ENCODE measurements around the gene TMEM255B. TPM values are rescaled to one million over a fixed set of nuclear protein-coding genes. Genes with fewer than 3 reads are reported as not detected.

The TMEM255B gene
- total RNA-seq, 1 experiment from 2014 or later = 0.61 TPM

DNA sequence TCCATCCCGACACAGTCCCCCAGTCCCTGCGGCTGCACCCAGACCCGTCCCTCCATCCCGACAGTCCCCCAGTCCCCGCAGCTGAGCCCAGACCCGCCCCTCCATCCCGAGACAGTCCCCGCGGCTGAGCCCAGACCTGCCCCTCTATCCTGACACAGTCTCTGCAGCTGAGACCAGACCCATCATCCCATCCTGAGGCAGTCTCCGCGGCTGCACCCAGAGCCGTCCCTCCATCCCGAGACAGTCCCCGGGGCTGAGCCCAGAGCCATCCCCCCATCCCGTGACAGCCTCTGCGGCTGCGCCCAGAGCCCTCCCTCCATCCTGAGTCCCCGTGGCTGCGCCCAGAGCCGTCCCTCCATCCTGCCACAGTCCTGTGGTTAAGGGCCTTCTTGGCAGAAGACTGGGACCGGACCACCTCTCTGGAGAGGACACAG, 28.8 kb upstream of the TMEM255B start:
- peaks cover 55% of the 10 kb centered on the region for H3K27me3 ChIP-seq (ENCODE audit: insufficient read depth, low read depth)
- H3K27ac ChIP-seq = no peak overlapping the region
- 0 out of 2 replicates have a peak, but pooled peaks have one; percentile 82 for TF ChIP-seq EZH2 (IDR thresholded peaks at IDR 0.05; ENCODE audit: low read depth)
- TF ChIP-seq, protein P1, sequence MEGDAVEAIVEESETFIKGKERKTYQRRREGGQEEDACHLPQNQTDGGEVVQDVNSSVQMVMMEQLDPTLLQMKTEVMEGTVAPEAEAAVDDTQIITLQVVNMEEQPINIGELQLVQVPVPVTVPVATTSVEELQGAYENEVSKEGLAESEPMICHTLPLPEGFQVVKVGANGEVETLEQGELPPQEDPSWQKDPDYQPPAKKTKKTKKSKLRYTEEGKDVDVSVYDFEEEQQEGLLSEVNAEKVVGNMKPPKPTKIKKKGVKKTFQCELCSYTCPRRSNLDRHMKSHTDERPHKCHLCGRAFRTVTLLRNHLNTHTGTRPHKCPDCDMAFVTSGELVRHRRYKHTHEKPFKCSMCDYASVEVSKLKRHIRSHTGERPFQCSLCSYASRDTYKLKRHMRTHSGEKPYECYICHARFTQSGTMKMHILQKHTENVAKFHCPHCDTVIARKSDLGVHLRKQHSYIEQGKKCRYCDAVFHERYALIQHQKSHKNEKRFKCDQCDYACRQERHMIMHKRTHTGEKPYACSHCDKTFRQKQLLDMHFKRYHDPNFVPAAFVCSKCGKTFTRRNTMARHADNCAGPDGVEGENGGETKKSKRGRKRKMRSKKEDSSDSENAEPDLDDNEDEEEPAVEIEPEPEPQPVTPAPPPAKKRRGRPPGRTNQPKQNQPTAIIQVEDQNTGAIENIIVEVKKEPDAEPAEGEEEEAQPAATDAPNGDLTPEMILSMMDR (conservative IDR thresholded peaks at IDR 0.05) = no peak
- H3K36me3 ChIP-seq (ENCODE audit: low read depth) = no peaks in the 10 kb centered on the region
- ChIA-PET CTCF (no interaction called here), POLR2A (ENCODE audit: unreplicated experiment) (no interaction called here)
- no peaks in the 10 kb centered on the region for H3K4me1 ChIP-seq (replicated peaks; ENCODE audit: insufficient read depth)
- no peaks in the 10 kb centered on the region for H3K9me2 ChIP-seq (ENCODE audit: insufficient read depth)
- no peak overlapping the region for H3K4me2 ChIP-seq
- H3K4me3 ChIP-seq = no peak overlapping the region
- intact Hi-C loops (cut with micrococcal nuclease; ENCODE audit: unreplicated experiment) = no loop called here
- no peak for DNase-seq
- BruUV-seq (replicated peaks) = no TSS peak
- H4K20me1 ChIP-seq (ENCODE audit: insufficient read depth) = no peaks in the 10 kb centered on the region
- H3F3A ChIP-seq (ENCODE audit: insufficient read depth, low read depth) = peaks cover 29% of the 10 kb centered on the region
- no peaks in the 10 kb centered on the region for H3K79me2 ChIP-seq (ENCODE audit: low read depth)
- no peak overlapping the region for H2AFZ ChIP-seq
- peaks cover 7% of the 10 kb centered on the region; the same call in 1 of the 2 replicates for H3K9me3 ChIP-seq (ENCODE audit: insufficient read depth, low read depth)

DNA sequence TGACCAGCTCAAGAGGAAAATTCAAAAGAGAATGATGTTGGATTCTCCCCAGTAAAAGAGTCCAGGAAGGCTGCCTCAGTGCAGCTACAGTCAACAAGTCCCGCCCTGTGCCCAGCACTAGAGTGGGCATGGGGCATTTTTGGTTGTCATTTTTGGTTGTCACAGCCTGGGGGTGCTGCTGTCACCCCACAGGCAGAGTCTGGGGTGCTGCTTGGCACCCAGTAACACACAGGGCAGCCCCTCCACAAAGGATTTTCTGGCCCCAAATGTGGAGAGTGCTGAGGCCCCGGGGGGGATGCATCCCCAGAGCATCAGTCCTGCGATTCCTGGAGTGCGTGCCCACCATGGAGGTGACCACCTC, 28.2 kb upstream of the TMEM255B start:
- intact Hi-C loops (cut with micrococcal nuclease; ENCODE audit: unreplicated experiment) = no loop called here
- H3K36me3 ChIP-seq (ENCODE audit: low read depth) = no peaks in the 10 kb centered on the region

DNA sequence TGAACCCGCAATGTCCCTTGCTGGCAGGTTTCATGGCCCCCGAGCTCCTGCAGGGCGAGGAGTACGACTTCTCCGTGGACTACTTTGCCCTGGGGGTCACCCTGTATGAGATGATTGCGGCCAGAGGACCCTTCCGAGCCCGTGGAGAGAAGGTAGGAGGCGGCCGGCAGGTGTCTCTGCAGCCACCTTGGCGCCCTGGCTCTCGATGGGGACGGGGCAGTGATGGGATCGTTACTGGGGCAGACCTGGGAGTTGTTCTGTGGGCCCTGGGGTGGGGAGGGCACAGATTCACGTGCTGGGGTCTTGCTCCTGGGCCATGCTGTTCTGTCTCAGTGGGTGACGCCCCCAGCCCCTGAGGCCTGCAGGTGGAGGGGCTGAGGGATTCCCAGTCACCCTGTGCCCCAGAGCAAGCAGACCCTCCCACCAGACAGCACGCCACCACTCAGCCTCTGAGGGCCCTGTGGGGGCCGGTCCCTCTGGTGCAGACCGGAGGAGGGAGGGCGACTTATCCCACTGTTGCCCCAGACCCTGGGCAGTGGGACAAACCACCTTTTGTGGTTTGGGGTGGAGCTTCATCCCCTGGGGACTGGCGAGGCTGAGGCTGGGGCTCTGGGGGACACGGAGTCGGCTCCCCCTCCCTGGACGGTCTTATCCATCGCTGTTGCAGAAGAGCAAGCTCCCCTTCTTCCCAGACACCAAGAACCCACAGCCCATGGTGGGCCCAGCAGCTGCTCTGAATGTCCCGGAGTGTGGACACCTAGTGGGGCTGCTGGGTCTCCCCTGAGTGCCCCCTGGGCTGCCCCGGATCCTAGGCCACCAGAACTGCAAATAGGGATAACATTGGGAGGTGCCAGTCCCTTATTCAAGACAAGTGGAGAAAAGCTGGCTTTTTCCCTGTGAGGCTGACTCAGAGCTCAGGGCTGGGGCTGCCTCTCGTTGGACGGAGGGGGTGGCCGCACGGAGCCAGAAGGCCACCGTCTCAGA, 27.5 kb upstream of the TMEM255B start:
- CTCF ChIA-PET = interaction anchor here (0.7 kb wide), 1 partner anchor 214 kb away, joined by 3 read pairs; no protein-coding TSS in a partner anchor
- DNase-seq = no peak
- Histone ChIP-seq H3K79me2 (ENCODE audit: low read depth) (no peaks in the 10 kb centered on the region), H3K4me2 (no peak overlapping the region), H3K9me2 (ENCODE audit: insufficient read depth) (no peaks in the 10 kb centered on the region), H3K36me3 (ENCODE audit: low read depth) (no peaks in the 10 kb centered on the region), H3K9me3 (ENCODE audit: insufficient read depth, low read depth) (peaks cover 7% of the 10 kb centered on the region; the same call in 1 of the 2 replicates), H3K27me3 (ENCODE audit: insufficient read depth, low read depth) (peaks cover 67% of the 10 kb centered on the region), H4K20me1 (ENCODE audit: insufficient read depth) (no peaks in the 10 kb centered on the region), H3K4me3 (no peak overlapping the region), H2AFZ (no peak overlapping the region), H3K4me1 (replicated peaks; ENCODE audit: insufficient read depth) (no peaks in the 10 kb centered on the region), H3K27ac (no peak overlapping the region), H3F3A (ENCODE audit: insufficient read depth, low read depth) (peaks cover 29% of the 10 kb centered on the region)
- TF ChIP-seq EZH2 (IDR thresholded peaks at IDR 0.05; ENCODE audit: low read depth) = no peak
- TF ChIP-seq, protein P1 (conservative IDR thresholded peaks at IDR 0.05) = no peak; the same call in 1 of the 2 replicates
- intact Hi-C loops (cut with micrococcal nuclease; ENCODE audit: unreplicated experiment) = no loop called here
- BruUV-seq (replicated peaks) = no TSS peak
- POLR2A ChIA-PET (ENCODE audit: unreplicated experiment) = no interaction called here

More for the DNA sequence above, 28.2 kb upstream of the TMEM255B start:
- peaks cover 7% of the 10 kb centered on the region; the same call in 1 of the 2 replicates for H3K9me3 ChIP-seq (ENCODE audit: insufficient read depth, low read depth)
- H3K79me2 ChIP-seq (ENCODE audit: low read depth) = no peaks in the 10 kb centered on the region
- no peak for TF ChIP-seq EZH2 (IDR thresholded peaks at IDR 0.05; ENCODE audit: low read depth)
- TF ChIP-seq, protein P1 (conservative IDR thresholded peaks at IDR 0.05) = no peak; the same call in 1 of the 2 replicates
- peaks cover 29% of the 10 kb centered on the region for H3F3A ChIP-seq (ENCODE audit: insufficient read depth, low read depth)
- no peak for DNase-seq
- no peaks in the 10 kb centered on the region for H3K9me2 ChIP-seq (ENCODE audit: insufficient read depth)
- H4K20me1 ChIP-seq (ENCODE audit: insufficient read depth) = no peaks in the 10 kb centered on the region
- no peak overlapping the region for H2AFZ ChIP-seq
- BruUV-seq (replicated peaks) = no TSS peak
- peaks cover 60% of the 10 kb centered on the region for H3K27me3 ChIP-seq (ENCODE audit: insufficient read depth, low read depth)
- H3K27ac ChIP-seq = no peak overlapping the region
- POLR2A ChIA-PET (ENCODE audit: unreplicated experiment) = no interaction called here
- H3K4me1 ChIP-seq (replicated peaks; ENCODE audit: insufficient read depth) = no peaks in the 10 kb centered on the region
- no peak overlapping the region for H3K4me2 ChIP-seq
- CTCF ChIA-PET = no interaction called here
- H3K4me3 ChIP-seq = no peak overlapping the region
